ENCODE data around the gene MT1B.
A peak's percentile ranks its signal among the peaks of the same experiment; 100 is the strongest.

The MT1B gene

DNA sequence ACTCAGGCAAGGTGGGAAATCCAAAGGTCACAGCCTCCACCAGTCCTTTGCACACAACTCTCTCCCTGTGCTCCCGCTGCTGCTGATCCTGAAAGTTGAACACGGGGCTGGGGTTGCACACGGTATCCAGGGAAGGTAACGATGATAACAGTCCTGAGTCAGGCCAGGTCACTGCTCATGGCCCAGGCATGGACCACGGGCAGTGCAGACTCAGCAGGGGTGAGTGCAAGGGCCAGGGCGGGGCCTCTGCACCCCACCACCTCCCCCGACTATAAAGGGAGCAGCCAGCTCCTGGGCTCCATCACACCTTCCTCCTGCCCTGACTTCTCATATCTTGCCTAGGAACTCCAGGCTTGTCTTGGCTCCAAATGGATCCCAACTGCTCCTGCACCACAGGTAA is at the start of gene MT1B:
Gene MT1B, plus strand, starts transcription at position 301 of the 400 bp plus-strand sequence. Its CDS starts 68 bp downstream, at position 369.
- DNase-seq = no peak

DNA sequence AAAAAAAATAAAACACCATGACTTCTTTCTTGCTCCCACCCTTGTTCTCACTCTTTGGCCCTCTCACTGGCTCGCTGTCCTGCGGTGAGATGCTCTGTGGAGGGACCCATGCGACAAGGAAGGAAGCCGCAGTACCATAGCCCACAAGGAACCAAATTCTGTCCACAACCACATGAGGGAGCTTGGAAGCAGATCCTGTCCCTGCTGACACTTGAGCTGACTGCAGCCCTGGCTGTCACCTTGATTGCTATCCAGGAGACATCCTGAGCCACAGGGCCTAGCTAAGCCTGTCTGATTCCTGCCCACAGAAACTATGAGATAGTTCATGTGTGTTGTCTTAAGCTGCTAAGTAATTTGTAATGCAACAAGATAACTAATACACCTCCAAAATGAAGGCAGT is 48.1 kb upstream of the MT1B start:
- DNase-seq = no peak

DNA sequence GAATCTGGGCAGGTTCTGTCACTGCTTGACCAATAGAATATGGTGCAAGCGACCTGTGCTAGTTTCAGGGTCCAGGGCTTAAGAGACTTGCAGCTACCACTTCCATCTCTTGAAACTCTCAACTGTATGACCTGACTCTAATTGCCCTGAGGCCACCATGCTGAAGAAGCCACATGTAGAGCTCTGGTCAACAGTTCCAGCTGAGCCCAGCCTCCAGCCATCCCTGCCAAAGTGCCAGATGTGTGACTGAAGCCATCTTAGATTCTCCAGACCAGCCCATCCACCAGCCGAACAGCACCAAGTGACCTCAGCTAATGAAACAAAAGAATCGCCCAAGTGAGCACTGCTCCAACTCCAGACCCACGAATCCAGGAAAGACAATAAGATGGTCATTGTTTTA is 46.7 kb upstream of the MT1B start:
- no peak for DNase-seq

DNA sequence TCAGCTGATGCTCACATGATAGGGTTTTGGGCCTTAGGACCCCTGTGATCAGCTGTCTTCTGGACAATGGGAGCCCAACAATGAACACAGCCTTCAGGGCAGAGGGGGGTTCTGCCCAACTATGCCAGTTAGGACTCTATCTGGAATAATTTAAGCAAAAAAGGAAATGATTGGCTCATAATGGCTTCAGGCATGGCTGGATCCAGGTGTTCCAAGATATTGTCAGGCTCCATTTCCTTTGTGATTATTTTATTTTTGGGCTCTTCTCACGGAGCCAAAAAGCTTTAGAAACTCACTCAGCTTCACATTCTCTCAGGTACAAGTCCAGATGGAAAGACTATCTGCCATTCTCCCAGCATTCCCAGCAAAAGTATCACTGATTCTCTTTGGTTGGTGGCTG is 46.2 kb upstream of the MT1B start:
- no peak for DNase-seq

DNA sequence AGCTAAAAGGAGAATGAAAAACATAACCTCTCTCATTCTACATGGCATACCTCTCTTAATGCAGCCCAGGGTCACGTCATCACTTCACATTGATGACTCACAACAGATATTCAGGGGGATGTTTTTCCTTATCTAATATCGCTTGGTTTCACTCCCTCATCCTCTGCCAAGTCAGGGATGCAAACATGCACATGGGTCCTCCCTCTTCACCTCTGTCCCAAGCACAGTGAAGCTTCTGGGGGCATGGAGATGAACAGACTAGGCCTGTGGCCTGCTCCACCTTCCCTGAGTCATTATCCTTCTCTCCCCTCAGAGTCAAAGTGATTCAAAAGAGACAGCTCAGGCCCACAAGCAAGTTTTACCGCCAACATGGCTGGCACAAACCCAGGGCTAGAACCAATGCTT is 45.6 kb upstream of the MT1B start:
- DNase-seq = no peak

DNA sequence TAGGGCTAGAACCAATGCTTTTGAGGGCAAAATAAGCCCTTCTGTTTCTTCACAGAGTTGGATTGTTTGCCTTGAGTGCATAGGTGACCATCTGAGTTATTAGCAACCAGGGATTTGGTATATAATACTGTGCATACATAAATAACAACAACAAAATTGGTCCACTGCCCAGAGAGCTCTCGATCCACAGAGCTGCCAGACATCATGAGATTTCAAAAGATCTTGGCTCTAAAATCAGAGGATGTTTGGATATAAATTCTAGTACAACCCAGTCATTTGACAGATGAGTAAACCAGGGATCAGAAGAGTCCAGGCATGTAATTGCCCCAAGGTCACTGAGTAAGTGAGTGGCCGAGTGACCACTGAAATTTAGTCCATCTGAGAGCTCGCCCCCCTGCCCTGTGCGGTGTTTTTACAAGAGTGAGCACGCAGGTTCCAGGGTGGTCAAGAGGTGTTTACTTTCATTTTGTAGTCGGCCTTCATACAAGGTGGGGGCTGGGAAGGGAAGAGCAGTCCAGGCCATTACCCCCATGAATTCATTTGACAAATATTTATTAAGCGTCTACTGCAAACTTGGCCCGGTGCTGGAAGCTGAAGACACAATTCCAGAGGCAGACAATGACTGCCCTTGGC is 45.1 kb upstream of the MT1B start:
- DNase-seq = no peak

DNA sequence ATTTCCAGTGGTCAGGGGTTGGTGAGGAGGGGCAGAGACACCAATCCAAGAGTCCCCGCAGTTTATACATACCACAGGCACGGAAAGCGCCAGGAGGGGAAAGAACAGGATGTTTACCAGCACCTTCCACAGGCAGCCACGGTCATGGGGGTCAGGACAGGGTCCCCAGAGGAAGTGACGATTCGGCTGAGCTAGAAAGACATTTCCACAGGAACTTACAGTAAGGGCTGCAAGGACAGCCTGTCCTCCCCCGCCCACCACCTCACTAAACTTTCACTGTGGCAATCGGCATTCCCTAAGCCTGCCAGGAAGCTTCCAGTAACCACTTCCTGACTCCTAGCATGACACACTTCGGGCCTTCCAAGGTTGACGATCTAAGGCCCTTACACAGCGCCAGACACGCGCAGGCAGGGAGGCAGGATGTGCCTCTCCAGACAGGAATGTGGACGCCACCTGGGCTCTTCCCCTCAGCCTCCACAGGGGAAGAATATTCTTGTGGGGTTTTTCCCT is 44.5 kb upstream of the MT1B start:
- no peak for DNase-seq

DNA sequence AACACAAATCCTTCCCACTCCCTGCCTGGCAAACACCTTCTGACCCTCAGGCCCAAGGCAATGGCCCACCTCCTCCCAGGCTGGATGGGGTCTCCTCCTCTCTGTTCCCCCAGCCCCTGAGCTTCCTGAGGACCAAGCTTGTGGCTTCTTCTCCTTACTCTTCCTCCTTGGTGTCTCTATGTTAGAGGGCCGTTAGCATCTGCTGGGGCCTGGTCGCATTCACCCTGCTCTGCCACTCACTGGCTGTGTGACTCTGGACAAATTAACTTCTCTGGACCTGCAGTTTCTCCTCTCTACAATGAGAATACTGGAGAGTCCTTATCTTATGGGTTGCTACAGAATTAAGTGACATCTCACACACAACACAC is 44.0 kb upstream of the MT1B start:
- DNase-seq = no peak

DNA sequence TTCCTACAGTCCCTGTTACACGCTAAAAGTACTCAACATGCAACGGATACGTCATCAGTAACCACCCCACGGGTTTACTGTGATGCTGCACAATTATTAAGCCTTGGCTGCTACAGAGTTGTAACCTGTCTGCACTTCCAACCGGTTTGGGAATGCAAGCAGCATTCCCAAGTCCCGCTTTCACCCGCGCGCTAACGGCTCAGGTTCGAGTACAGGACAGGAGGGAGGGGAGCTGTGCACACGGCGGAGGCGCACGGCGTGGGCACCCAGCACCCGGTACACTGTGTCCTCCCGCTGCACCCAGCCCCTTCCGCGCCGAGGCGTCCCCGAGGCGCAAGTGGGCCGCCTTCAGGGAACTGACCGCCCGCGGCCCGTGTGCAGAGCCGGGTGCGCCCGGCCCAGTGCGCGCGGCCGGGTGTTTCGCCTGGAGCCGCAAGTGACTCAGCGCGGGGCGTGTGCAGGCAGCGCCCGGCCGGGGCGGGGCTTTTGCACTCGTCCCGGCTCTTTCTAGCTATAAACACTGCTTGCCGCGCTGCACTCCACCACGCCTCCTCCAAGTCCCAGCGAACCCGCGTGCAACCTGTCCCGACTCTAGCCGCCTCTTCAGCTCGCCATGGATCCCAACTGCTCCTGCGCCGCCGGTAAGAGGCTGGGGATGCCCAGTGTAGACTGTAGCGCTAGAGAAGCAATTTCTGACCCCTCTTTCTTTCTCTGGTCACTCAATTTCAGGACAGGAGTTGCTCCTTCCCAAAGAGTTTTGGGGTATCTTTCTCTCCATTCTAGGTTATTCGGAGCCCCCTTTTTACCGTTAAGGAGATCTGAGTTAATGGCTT is 43.4 kb upstream of the MT1B start, which contains the start of gene MT2A:
Gene MT2A, plus strand, starts transcription at position 542 of the 833 bp plus-strand sequence. Its CDS starts 72 bp downstream, at position 614.
- peak; percentile 83 for DNase-seq

DNA sequence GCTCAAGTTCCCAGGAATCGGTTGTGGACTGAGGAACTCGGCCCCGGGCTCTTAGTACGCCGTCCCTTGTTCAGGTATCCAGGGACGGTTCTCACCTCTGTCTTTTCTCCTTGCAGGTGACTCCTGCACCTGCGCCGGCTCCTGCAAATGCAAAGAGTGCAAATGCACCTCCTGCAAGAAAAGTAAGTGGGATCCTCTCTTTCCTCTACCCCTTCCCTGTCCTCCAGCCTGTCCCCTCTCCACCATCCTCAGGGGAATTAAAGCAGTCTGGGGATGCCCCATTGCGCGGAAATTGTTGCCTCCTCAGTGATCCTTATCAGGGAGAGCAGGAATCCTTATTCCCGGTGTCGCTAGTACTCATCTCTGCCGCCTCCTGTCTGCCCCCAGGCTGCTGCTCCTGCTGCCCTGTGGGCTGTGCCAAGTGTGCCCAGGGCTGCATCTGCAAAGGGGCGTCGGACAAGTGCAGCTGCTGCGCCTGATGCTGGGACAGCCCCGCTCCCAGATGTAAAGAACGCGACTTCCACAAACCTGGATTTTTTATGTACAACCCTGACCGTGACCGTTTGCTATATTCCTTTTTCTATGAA is 42.7 kb upstream of the MT1B start:
- DNase-seq = no peak

DNA sequence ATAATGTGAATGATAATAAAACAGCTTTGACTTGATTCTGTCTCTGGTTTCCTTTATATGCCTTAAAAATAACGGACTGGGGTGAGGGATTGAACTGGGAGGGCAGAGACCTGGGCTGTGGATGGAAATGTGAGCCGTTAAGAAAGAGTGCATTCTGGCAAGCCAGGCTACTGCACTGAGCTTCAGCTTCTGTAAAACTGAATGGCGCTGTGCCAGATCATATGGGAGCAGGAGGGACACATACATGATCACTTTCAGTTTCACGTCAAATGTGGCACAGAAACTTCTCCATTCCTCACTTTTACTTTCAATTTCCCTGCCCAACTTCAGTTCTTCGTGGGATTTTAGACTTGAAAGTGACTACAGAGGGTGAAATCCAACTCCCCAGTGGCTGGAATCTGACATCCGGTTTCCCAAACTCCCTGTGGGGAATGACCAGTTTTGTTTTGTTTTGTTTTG is 42.2 kb upstream of the MT1B start:
- peak; percentile 51 for DNase-seq

DNA sequence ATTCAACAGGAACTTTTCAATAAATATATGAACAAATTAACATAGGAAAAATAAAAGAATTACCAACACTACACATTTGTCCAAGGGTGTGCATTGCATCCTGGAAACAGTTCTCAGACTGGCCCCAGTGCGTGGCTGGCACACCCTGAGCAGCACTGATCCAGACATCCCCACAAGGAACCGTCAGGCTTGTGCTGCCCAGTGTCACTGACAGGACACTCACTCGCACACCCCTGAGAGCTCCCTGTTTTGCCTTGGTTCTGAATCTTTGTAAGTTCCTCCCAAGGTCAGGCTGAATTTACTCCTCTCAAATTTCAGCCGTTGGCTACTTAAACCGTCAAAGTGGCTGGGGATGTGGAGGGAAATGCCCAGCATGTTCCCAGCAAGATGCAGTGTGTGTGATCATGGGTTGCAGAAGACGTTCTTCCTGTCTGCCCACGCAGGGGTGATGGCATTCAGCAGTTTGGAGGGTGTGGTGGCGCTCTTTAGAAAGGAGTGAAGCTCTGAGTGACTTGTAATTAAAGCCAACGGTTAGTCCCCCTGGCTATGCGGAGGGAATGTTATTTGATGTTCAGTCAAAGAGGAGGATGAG is 41.6 kb upstream of the MT1B start:
- peak; percentile 66 for DNase-seq

DNA sequence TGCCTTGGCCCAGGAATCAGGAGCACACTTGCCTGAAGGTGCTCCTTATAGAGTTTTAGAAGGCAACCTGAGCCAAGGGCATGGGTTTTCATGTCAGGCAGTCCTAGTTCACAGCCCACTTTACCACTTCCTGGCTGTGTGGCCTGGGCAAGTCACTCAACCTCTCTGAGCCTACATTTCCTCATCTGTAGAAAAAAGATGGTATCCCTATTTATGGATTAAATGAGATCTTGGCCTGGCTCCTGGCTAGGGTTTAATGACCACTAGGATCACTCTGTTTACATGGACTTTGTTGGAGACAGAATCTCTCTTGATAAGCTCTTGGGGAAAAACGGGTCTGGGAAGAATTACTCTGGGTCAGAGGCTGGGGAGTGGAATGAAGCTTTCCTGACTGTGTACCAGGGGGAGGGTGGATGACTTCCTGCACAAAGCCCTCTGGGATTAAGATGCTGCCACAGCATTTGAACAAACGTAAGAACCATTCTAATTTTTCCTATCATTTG is 41.0 kb upstream of the MT1B start:
- DNase-seq = peak; percentile 48

DNA sequence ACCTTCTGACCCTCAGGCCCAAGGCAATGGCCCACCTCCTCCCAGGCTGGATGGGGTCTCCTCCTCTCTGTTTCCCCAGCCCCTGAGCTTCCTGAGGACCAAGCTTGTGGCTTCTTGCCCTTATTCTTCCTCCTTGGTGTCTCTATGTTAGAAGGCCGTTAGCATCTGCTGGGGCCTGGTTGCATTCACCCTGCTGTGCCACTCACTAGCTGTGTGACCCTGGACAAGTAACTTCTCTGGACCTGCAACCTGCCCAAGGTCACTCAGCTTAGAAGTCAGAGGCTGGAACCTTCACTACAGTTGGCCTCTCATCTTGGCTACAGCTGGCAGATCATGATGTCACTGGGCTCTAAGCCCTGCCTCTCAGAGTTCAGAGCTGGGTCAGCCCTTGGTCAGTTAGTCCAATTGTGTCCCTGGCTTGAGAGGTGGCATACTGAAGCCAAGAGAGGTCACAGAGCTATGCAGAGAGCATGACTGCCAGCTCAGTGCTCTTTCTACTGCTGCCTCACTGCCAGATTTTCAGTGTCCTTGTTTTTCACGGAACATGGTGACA is 40.3 kb upstream of the MT1B start:
- DNase-seq = no peak

DNA sequence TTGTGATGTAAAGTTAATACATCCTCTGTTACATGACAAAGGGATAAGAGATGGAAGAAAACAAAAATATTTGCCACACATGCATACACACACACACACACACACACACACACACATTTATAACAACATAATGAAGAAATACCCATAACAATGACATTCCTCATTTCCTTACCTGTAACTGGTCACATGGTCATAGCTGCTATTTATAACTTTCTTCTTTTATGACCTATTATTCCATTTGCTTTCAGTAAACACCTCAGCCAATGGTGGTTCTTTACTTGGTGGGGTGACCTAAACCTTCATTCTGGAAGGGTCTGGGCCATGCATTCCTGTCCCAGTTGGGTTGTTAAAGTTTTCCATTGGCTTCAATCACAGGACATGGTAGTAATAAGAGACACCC is 38.0 kb upstream of the MT1B start:
- no peak for DNase-seq

DNA sequence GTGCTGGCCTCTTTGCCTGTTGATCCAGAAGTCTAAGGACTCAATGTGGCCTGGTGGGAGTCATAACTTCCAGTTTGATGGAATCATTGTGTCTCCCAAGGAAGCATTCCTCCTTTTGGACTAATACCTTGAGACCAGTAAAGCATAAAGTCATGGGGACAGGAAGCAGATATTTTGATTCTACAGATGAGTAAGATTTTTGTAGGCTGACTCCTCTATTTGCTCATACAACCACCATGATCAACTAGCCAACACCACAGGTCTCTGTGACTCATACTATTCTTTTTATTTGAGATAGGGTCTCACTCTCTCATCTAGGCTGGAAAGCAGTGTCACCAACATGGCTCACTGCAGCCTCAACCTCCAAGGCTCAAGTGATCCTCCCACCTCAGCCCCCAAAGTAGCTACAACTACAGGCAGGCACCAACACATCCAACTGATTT is 37.1 kb upstream of the MT1B start:
- DNase-seq = no peak

DNA sequence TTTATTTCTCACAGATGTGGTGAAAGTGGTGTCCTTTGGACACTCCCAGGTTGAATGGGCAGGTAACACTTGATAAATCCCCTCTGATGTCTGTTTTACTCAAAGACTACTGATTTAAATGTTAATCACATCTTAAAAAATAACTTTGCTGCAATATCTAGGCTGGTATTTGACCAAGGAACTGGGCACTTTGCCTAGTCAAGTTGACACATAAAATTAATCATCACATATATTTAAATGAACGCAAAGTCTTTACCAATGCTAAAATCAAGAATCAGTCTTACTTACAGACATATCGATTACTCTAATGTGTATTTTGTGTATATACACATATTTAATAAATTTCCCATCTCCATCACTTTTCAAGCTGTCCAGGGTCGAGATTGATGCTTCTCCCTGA is 36.3 kb upstream of the MT1B start:
- DNase-seq = no peak

DNA sequence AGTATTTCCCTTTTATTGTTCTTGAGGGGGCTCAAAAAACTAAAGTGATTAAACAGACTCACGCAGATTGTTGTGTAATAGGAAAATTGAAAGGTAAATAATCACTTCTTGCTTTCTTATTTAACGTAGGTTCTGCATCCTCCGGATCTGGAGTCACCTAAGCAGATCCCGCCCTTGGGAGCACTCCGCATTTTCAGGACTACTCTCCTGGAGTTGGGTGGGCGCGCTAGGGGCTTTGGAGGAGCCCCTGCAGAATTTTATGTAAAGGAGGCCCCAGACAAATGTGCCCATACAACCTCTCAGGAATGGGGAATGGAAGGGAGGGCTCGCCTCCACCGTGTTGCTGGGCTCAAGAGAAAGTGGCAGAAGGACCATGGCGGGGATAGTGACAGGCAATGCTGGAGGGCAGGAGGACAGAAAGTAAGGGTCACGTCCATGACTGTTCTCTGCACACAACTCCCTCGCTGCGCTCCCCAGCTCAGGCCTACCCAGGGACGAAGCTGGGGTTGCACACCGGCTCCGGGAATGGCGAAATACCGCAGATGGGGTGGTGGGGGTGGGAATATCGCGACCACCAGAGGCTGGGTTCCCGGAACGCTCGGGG is 35.0 kb upstream of the MT1B start:
- DNase-seq = no peak

DNA sequence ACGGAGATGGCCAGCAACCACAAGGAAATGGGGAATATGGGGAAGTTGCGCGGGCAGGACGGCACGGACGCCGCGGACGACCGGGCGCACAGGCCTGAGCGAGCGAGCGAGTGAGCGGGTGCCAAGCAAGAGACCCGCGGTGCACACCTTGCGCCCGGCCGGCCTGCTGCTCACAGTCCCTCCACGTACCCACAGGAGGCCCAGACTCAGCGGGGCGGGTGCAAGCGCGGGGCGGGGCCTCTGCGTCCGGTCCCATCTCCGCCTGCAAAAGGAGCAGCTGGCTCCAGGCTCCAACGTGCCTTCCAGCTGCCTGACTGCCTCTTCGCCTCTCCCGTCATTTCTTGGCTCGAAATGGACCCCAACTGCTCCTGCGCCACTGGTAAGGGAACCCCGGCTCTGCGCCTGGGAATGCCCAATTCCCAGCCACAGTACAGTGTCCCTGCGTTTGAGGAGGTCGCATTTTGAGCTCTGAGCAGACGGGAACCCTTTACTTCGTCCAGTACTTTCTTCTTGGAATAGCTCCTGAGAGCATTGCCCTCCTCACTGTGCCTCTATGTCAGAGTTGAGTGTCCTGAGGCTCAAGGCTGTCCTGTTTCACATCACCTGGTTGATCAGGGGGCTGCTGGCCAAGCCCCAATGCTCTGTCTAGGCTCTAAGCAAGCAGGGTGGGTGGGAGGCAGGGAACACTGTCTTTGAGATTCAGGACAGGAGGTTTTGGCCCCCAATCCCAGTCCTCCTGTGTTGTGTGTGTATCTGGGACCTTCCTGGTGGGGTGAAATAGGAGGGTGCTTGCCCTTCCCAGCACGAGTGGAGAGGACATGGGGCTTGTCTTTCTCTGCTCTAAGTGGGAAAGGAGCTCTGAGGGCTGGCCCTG is 34.2 kb upstream of the MT1B start:
- peak; percentile 53 for DNase-seq

DNA sequence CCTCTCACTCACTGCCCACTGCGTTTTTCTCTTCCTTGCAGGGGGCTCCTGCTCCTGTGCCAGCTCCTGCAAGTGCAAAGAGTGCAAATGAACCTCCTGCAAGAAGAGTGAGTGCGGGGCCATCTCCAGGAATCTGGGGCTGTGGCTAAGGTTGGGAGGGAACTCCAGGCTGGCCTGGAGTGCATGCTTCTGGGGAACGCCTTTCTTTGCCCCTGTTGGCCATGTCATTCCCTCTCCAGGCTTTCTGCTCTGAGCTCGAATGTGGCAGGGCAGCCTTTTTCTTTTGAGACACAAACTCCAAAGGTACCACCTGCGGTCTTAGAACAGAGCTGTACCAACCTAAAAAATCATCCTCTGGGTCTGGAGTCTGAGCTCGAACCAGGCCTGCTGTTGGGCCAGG is 33.5 kb upstream of the MT1B start:
- no peak for DNase-seq

DNA sequence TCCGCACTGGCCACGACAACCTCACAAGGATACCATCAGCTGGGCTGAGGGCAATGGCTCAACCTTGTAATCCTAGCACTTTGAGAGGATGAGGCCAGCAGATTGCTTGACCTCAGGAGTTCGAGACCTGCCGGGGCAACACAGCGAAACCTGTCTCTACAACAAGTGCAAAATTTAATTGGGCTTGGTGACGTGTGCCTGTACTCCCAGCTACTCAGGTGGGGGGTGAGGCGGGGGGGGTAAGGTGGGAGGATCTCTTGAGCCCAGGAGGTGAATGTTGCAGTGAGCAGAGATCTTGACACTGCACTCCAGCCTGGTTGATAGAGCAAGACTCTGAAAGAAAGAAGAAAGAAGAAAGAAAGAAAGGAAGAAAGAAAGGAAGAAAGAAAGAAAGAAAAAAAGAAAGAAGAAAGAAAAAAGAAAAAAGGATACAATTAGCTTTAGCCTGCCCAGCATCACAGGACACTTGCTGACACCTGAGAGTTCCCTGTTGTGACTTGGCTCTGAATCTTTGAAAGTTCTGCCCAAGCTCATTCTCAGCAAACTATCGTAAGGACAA is 31.3 kb upstream of the MT1B start:
- no peak for DNase-seq

Measured in activated CD4-positive, CD25-positive, alpha-beta regulatory T cell treated with anti-CD3 and anti-CD28 coated beads, Interleukin-2, amount 50 U/mL, for 72 hours (primary cell).